ENCODE measurements around the gene SLC13A1.

DNA sequence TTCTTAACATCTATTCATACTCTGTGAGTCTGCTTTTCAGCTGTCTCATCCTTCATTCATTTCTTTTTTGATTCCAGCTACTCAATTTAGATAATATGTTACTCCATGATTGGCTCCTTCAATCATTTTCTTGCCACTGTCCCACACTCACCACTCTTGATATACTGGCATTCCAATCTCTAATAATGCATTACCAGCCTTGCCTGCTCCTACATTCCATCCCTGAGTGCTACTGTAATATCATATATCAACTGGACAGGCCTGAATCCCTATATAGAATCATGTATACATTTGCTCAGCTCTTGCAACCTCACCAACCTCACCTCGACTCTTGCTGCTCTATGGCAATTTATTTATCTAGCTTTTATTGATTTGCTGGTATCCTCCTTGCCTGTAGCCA, 45.0 kb upstream of the SLC13A1 start:
- TF ChIP-seq ZNF138 (tag by site-specific recombination; IDR thresholded peaks at IDR 0.05; ENCODE audit: borderline replicate concordance) (no peak), ZNF660 (tag by site-specific recombination; IDR thresholded peaks at IDR 0.05) (no peak)
